Measurements from ENCODE around the gene SPTBN1. TPM values are rescaled to one million over a fixed set of nuclear protein-coding genes. Genes with fewer than 3 reads are reported as not detected.

SPTBN1 gene
- total and polyA plus RNA-seq, 5 donors from 2014 or later: 10.0 to 182 (median 19.6) TPM

DNA sequence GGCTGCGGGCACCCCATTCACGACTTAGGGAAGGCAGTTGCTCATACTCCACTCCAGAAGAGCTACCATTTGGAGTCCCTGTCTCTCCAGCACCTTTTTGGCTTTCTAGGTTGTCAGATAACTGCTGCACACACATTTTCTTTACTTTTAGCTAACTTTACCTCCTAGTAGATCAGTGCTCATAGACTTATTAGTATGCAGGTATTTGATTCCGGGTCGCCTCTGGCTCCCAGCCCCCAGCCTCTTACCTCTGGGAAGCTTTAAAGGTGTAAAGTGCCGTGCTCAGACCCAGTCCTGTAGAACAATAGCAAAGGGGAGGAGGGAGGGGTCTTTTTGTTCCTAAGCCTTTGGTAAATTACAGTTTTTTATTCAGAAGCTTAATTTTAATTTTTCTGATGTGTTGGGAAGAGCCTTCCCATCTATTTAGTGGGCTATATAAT, 102.9 kb downstream of the SPTBN1 start:
- DNase-seq (no peak), ATAC-seq (ENCODE audit: low read depth in 2 of 2) (peak in 1 of 2 donors; percentile 5)
- no peaks in the 10 kb centered on the region for H3K36me3 ChIP-seq (ENCODE audit: control insufficient read depth, insufficient read depth, low read length)
- Mint-ChIP-seq H3K36me3 (peaks cover 13% of the 10 kb centered on the region), H3K27me3 (no peaks in the 10 kb centered on the region), H3K4me3 (peak overlapping the region; percentile 98 to 99 (median 99)), H3K4me1 (peaks cover 15 to 57% (median 36%) of the 10 kb centered on the region in 4 donors), H3K27ac (peak overlapping the region; percentile 57 to 97 (median 96)), H3K9me3 (no peaks in the 10 kb centered on the region)
- peaks cover 42% of the 10 kb centered on the region for H3K4me1 ChIP-seq (ENCODE audit: control insufficient read depth, insufficient read depth, low read length, poor library complexity, severe bottlenecking)
- H3K27me3 ChIP-seq (ENCODE audit: control insufficient read depth, insufficient read depth, low read length): no peaks in the 10 kb centered on the region
- H3K4me3 ChIP-seq (ENCODE audit: low read depth, low read length): peak overlapping the region; percentile 98
- peak overlapping the region; percentile 87 for H3K27ac ChIP-seq (ENCODE audit: insufficient read depth, low read length, poor library complexity, severe bottlenecking)
- no peaks in the 10 kb centered on the region for H3K9me3 ChIP-seq (ENCODE audit: control insufficient read depth in 2 of 2, low read length in 2 of 2)

- DNase-seq (peak in 2 of 3 donors; percentile 26 to 55), ATAC-seq (ENCODE audit: low read depth in 2 of 2) (no peak)
- no peaks in the 10 kb centered on the region for H3K9me3 Mint-ChIP-seq
- H3K9me3 ChIP-seq (ENCODE audit: control insufficient read depth in 2 of 2, low read length in 2 of 2): no peaks in the 10 kb centered on the region
- no peaks in the 10 kb centered on the region for H3K27me3 ChIP-seq (ENCODE audit: control insufficient read depth, insufficient read depth, low read length)
- H3K36me3 ChIP-seq (ENCODE audit: control insufficient read depth, insufficient read depth, low read length): peaks cover 3% of the 10 kb centered on the region
- H3K27ac ChIP-seq (ENCODE audit: insufficient read depth, low read length, poor library complexity, severe bottlenecking): peak overlapping the region; percentile 87
- peak overlapping the region; percentile 98 to 99 (median 99) for H3K4me3 Mint-ChIP-seq
- H3K4me1 ChIP-seq (ENCODE audit: control insufficient read depth, insufficient read depth, low read length, poor library complexity, severe bottlenecking): peaks cover 48% of the 10 kb centered on the region
- peak overlapping the region; percentile 96 to 99 (median 97) for H3K27ac Mint-ChIP-seq
- no peaks in the 10 kb centered on the region for H3K27me3 Mint-ChIP-seq
- H3K4me1 Mint-ChIP-seq: peaks cover 15 to 58% (median 40%) of the 10 kb centered on the region in 4 donors
- peaks cover 19% of the 10 kb centered on the region for H3K36me3 Mint-ChIP-seq
- H3K4me3 ChIP-seq (ENCODE audit: low read depth, low read length): peak overlapping the region; percentile 98
Measured at GRCh38 chr2:54559593-54560145, 103.5 kb downstream of the SPTBN1 start.

GRCh38 chr2:54560146-54560881, 104.2 kb downstream of the SPTBN1 start:
- Histone ChIP-seq H3K36me3 (ENCODE audit: control insufficient read depth, insufficient read depth, low read length) (peaks cover 3% of the 10 kb centered on the region), H3K27me3 (ENCODE audit: control insufficient read depth, insufficient read depth, low read length) (no peaks in the 10 kb centered on the region), H3K4me3 (ENCODE audit: low read depth, low read length) (peak overlapping the region; percentile 98), H3K4me1 (ENCODE audit: control insufficient read depth, insufficient read depth, low read length, poor library complexity, severe bottlenecking) (peaks cover 55% of the 10 kb centered on the region), H3K9me3 (ENCODE audit: control insufficient read depth in 2 of 2, low read length in 2 of 2) (no peaks in the 10 kb centered on the region), H3K27ac (ENCODE audit: insufficient read depth, low read length, poor library complexity, severe bottlenecking) (peak overlapping the region; percentile 87)
- Mint-ChIP-seq H3K27ac (peak overlapping the region; percentile 96 to 99 (median 97)), H3K27me3 (no peaks in the 10 kb centered on the region), H3K4me3 (peak overlapping the region; percentile 98 to 99 (median 99)), H3K36me3 (peaks cover 26% of the 10 kb centered on the region), H3K9me3 (no peaks in the 10 kb centered on the region), H3K4me1 (peaks cover 21 to 59% (median 43%) of the 10 kb centered on the region in 4 donors)
- ATAC-seq (ENCODE audit: low read depth in 2 of 2) (peak in 1 of 2 donors; percentile 14), DNase-seq (peak in 2 of 3 donors; percentile 47 to 82)

DNA sequence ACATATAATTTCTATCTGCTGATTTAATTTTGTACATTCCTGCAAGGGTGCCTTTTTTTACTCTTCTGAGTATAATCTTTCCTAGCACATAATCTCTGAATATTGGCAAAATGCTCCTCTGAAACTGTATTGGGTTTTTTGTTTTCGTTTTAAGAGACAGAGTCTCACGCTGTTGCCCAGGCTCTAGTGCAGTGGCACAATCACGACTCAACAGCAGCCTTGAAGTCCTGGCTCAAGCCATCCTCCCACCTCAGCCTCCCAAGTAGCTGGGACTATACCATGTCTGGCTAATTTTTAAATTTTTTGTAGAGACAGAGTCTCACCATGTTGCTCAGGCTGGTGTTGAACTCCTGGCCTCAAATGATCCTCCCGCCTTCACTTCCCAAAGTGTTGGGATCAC, 104.9 kb downstream of the SPTBN1 start:
- Histone ChIP-seq H3K4me3 (ENCODE audit: low read depth, low read length) (peak overlapping the region; percentile 98), H3K27me3 (ENCODE audit: control insufficient read depth, insufficient read depth, low read length) (no peaks in the 10 kb centered on the region), H3K36me3 (ENCODE audit: control insufficient read depth, insufficient read depth, low read length) (peaks cover 3% of the 10 kb centered on the region), H3K9me3 (ENCODE audit: control insufficient read depth in 2 of 2, low read length in 2 of 2) (no peaks in the 10 kb centered on the region), H3K27ac (ENCODE audit: insufficient read depth, low read length, poor library complexity, severe bottlenecking) (peak overlapping the region; percentile 87), H3K4me1 (ENCODE audit: control insufficient read depth, insufficient read depth, low read length, poor library complexity, severe bottlenecking) (peaks cover 62% of the 10 kb centered on the region)
- peaks cover 31% of the 10 kb centered on the region for H3K36me3 Mint-ChIP-seq
- ATAC-seq (ENCODE audit: low read depth in 2 of 2) (no peak), DNase-seq (peak in 1 of 3 donors; percentile 44)
- peaks cover 27 to 64% (median 49%) of the 10 kb centered on the region in 4 donors for H3K4me1 Mint-ChIP-seq
- H3K9me3 Mint-ChIP-seq: no peaks in the 10 kb centered on the region
- H3K27ac Mint-ChIP-seq: peak overlapping the region; percentile 96 to 99 (median 97)
- H3K27me3 Mint-ChIP-seq: no peaks in the 10 kb centered on the region
- peak overlapping the region; percentile 98 to 99 (median 99) for H3K4me3 Mint-ChIP-seq

- Mint-ChIP-seq H3K4me3 (peak overlapping the region; percentile 7 to 79 (median 52)), H3K36me3 (peaks cover 36% of the 10 kb centered on the region), H3K4me1 (peaks cover 35 to 79% (median 58%) of the 10 kb centered on the region in 4 donors), H3K9me3 (no peaks in the 10 kb centered on the region), H3K27me3 (no peaks in the 10 kb centered on the region), H3K27ac (peak overlapping the region; percentile 75 to 92 (median 82))
- no peak overlapping the region for H3K27ac ChIP-seq (ENCODE audit: insufficient read depth, low read length, poor library complexity, severe bottlenecking)
- peaks cover 3% of the 10 kb centered on the region for H3K36me3 ChIP-seq (ENCODE audit: control insufficient read depth, insufficient read depth, low read length)
- H3K4me1 ChIP-seq (ENCODE audit: control insufficient read depth, insufficient read depth, low read length, poor library complexity, severe bottlenecking): peaks cover 78% of the 10 kb centered on the region
- H3K27me3 ChIP-seq (ENCODE audit: control insufficient read depth, insufficient read depth, low read length): no peaks in the 10 kb centered on the region
- H3K4me3 ChIP-seq (ENCODE audit: low read depth, low read length): no peak overlapping the region
- no peaks in the 10 kb centered on the region for H3K9me3 ChIP-seq (ENCODE audit: control insufficient read depth in 2 of 2, low read length in 2 of 2)
- ATAC-seq (ENCODE audit: low read depth in 2 of 2): no peak
- no peak for DNase-seq
Measured at GRCh38 chr2:54564439-54564838, 108.3 kb downstream of the SPTBN1 start.

DNA sequence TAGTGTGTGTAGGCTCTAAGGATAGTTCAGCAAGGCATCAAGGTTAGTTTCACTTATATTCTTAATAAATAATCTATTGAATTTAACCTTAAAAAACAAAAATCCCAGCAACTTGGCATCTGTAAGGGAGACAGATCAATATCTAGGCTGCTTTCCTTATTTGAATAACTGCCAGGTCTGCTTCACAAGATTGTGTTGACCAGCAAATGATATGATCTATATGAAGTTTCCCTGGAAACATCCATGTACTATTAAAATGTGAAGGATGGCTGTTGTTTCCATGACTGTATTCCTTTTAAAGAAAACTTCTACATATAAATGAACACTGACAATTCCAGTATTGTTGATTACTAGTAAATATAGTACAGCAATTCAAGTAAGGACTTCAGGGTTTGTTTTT, 109.4 kb downstream of the SPTBN1 start:
- Histone ChIP-seq H3K4me1 (ENCODE audit: control insufficient read depth, insufficient read depth, low read length, poor library complexity, severe bottlenecking) (peaks cover 83% of the 10 kb centered on the region), H3K27me3 (ENCODE audit: control insufficient read depth, insufficient read depth, low read length) (no peaks in the 10 kb centered on the region), H3K9me3 (ENCODE audit: control insufficient read depth in 2 of 2, low read length in 2 of 2) (no peaks in the 10 kb centered on the region), H3K4me3 (ENCODE audit: low read depth, low read length) (peak overlapping the region; percentile 38), H3K36me3 (ENCODE audit: control insufficient read depth, insufficient read depth, low read length) (peaks cover 3% of the 10 kb centered on the region), H3K27ac (ENCODE audit: insufficient read depth, low read length, poor library complexity, severe bottlenecking) (no peak overlapping the region)
- Mint-ChIP-seq H3K4me1 (peaks cover 45 to 90% (median 68%) of the 10 kb centered on the region in 4 donors), H3K27me3 (no peaks in the 10 kb centered on the region), H3K4me3 (peak overlapping the region; percentile 9 to 79 (median 48)), H3K27ac (peak overlapping the region; percentile 59 to 83 (median 82)), H3K36me3 (peaks cover 29% of the 10 kb centered on the region), H3K9me3 (no peaks in the 10 kb centered on the region)
- DNase-seq (no peak), ATAC-seq (ENCODE audit: low read depth in 2 of 2) (no peak)

GRCh38 chr2:54566896-54567295, 110.8 kb downstream of the SPTBN1 start:
- Mint-ChIP-seq H3K4me1 (peaks cover 43 to 94% (median 70%) of the 10 kb centered on the region in 4 donors), H3K27me3 (no peaks in the 10 kb centered on the region), H3K4me3 (peak overlapping the region; percentile 60 to 84 (median 68)), H3K36me3 (peaks cover 29% of the 10 kb centered on the region), H3K27ac (peak overlapping the region; percentile 75 to 88 (median 82)), H3K9me3 (no peaks in the 10 kb centered on the region)
- H3K27me3 ChIP-seq (ENCODE audit: control insufficient read depth, insufficient read depth, low read length): no peaks in the 10 kb centered on the region
- H3K4me1 ChIP-seq (ENCODE audit: control insufficient read depth, insufficient read depth, low read length, poor library complexity, severe bottlenecking): peaks cover 86% of the 10 kb centered on the region
- no peak for DNase-seq
- H3K36me3 ChIP-seq (ENCODE audit: control insufficient read depth, insufficient read depth, low read length): peaks cover 3% of the 10 kb centered on the region
- peak overlapping the region; percentile 1 for H3K4me3 ChIP-seq (ENCODE audit: low read depth, low read length)
- no peaks in the 10 kb centered on the region for H3K9me3 ChIP-seq (ENCODE audit: control insufficient read depth in 2 of 2, low read length in 2 of 2)
- no peak for ATAC-seq (ENCODE audit: low read depth in 2 of 2)
- peak overlapping the region; percentile 96 for H3K27ac ChIP-seq (ENCODE audit: insufficient read depth, low read length, poor library complexity, severe bottlenecking)

Data from CD4-positive, CD25-positive, alpha-beta regulatory T cell (primary cell).